Neural progenitor cell (in vitro differentiated cells): ENCODE measurements around the gene PLA2G3.

Source experiments
- CTCF ChIP-seq: fragments of 200-600 bp; sonication (generic); IDR thresholded peaks from 2 replicates; pipeline ENCODE4 v1.5.1; 2017; ENCODE audit warnings: antibody characterized with exemption, mild to moderate bottlenecking
- EZH2 ChIP-seq: fragments of 200-600 bp; sonication (generic); IDR thresholded peaks from 2 replicates; pipeline ENCODE4 v1.6.1; 2017; ENCODE audit warnings: antibody characterized with exemption, mild to moderate bottlenecking, moderate library complexity
- EZH2phosphoT487 ChIP-seq: fragments of 200-600 bp; sonication (generic); IDR thresholded peaks from 2 replicates; pipeline ENCODE4 v1.6.1; 2017; ENCODE audit warnings: antibody characterized with exemption

GRCh38 chr22:31155422-31155821, 15.1 kb upstream of the PLA2G3 start:
- no peak for TF ChIP-seq CTCF
- no peak for TF ChIP-seq EZH2phosphoT487
- TF ChIP-seq EZH2, result no peak
